ENCODE results near the gene FNDC8.

- TF ChIP-seq CTCF (IDR thresholded peaks at IDR 0.05; ENCODE audit: low read depth, low read length): no peak
- no peak for TF ChIP-seq EZH2phosphoT487 (IDR thresholded peaks at IDR 0.05; ENCODE audit: low read depth)
Measured at GRCh38 chr17:35148144-35148543, 26.7 kb downstream of the FNDC8 start.
